NCI-H146 treated with DMSO at 0.1 percent for 48 hours (cell line): ENCODE data around the gene SAMD8.

ENCODE experiments used
- DNase-seq: peaks from one replicate; lab custom pipeline; 2025; ENCODE audit not compliant: unreplicated experiment; lab: John Stamatoyannopoulos, UW

The SAMD8 gene

GRCh38 chr10:75084834-75085384, 26.5 kb upstream of the SAMD8 start:
- DNase-seq: no peak

DNA sequence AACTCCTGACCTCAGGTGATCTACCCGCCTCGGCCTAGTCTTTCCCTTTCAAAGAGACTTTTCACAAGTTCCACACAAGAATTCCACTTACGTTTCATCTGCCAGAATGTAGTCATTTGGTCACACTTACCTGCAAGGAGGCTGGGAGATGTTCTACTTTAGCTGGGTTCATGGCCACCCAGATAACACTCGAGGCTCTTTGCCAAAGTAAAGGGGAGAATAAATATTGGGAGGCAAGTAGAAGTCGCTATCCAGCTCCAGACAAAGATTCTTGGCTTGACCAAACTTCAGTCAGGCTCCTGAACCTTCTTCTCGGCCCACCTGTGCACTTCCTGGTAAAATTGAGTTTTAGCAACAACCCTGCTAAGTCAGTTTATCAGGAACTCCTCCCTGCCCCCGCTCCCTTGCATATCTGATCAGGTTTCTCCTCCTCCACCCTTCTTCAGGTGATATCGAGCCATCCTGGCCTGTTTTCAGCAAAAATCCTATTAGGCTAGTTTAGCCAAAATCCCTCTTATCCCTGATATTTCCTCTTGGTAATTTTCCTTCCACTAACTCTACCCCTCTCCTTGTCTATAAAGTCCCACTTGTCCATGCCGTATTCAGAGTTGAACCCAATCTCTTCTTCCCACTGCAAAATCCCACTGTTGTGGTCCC, 25.1 kb upstream of the SAMD8 start:
- no peak for DNase-seq

DNA sequence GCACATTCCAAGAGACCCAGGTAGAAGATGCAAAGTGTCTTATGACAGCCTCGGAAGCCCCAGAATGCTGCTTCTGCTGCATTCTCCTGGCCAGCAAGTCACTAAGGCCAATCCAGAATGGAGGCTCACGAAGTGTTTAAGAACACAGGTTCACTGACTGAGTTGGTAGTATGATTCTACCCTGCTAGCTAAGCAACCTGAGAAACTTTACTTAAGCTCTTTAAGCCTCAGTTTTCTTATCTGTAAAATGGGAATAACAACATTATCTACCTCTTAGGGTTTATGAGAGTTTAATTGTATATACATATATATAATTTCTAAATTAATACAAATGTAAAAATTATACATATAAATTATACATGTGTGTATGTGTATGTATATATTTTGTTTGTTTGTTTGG, 22.8 kb upstream of the SAMD8 start:
- no peak for DNase-seq

DNA sequence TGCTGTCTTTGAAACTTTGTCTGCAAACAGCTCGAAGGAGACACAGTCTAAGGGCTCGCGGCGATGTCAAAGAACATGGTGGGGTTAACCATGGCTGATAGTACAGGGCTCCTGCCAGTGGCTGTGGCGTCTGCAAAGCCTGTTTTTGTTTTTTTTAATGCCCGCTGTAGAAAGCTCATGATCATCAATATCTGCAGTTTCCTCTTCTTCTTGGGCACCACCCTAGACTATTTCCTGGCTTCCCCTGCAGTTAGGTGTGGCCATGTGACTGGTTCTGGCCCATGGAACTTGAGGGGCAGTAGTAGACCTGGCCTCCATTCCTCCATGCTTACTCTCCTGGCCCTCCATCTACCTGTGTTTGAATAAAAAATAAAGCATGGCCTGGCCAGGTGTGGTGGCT, 21.8 kb upstream of the SAMD8 start:
- DNase-seq: no peak

- no peak for DNase-seq
These were observed 20.3 kb upstream of the SAMD8 start for GRCh38 chr10:75091146-75091545.

GRCh38 chr10:75094465-75094864, 17.0 kb upstream of the SAMD8 start:
- DNase-seq: no peak

DNA sequence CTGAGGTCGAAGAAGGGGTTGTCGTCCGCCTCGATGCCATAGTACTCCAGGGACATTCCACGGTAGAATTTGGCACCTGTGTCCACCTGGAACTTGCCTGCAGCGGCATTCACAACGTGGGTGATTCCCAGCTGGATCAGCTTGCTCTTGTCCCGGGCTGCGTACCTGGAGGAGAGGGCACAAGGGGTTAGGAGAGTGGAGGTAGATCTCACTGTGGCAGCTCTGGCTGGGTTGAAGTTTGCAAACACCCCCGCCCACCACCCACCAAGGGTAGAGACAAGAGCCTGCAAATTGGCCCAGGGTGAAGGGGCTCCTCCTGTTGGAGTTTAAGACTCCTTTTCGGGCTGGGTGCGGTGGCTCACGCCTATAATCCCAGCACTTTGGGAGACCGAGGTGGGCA, 15.8 kb upstream of the SAMD8 start:
- no peak for DNase-seq

GRCh38 chr10:75096749-75097148, 14.7 kb upstream of the SAMD8 start:
- DNase-seq: no peak

DNA sequence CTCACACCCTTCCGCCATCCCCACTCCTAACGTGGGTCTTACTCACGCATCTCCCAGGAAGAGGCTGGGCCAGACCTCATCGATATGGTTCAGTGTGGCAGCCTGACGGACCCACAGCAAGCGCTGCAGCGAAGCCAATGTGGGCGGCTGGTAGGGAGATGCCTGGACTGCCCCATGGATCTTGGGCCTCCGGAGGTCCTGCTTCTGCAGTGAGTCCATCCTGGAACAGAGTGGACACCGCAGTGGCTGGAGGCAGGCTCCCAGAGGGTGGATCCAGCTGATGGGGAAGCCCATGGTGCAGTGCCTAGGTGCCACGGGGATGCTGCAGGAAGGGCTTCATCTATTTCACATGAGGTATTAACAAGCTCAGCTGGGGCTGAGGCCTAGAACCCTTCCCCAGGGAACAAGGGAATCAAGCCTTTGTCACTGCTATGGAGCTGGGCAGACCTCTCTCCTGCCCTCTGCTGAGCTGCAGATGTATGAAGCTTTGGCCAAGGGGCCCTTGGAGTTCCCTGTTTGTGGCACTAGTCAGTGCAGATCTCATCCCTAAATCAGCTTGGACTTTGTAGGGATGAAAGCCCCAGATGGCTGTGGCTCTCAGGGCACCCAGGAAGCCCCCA, 13.7 kb upstream of the SAMD8 start:
- peak; percentile 13 for DNase-seq

GRCh38 chr10:75098902-75099673, 12.4 kb upstream of the SAMD8 start:
- DNase-seq: peak; percentile 6

DNA sequence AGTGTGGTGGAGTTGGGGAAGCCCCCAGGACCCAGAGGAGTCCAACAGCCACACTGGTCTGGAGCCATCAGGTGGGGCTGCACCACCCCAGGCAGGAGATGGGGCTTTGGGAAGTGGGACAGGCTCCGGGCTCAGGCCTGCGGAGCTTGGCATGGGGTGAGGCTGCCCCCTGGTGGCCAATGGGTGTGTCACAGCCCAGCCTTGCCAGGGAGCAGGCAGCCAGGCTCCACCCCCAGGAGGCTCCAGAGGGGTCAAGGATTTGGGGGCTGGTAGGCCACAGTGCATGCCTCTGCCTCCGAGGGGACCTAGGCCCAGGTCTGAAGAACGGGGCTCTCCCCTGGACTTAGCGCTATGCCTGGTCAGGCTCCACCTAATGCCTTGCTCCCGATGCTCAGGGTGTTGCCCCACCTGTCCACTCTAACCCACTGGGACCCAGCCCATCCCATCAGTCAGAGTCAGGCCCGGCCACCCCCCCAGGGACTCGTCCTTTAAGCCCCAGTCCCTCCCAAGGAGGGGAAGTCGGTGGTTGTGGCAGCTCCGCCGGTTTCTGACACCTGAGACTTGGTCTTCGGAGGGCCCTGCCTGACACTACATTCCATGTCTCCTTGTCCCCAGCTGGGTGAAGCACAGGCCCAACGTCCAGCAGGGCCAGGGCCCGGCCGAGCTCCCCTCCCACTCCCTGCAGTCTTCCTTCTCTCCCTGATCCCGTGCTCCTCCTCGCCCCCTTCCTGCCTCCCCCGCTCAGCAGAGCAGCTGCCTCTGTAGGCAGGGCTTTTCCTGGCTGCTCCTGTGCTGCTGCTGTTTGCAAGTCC, 11.3 kb upstream of the SAMD8 start:
- DNase-seq: peak; percentile 53

- DNase-seq: no peak
These were observed 10.6 kb upstream of the SAMD8 start for GRCh38 chr10:75100764-75101291.

DNA sequence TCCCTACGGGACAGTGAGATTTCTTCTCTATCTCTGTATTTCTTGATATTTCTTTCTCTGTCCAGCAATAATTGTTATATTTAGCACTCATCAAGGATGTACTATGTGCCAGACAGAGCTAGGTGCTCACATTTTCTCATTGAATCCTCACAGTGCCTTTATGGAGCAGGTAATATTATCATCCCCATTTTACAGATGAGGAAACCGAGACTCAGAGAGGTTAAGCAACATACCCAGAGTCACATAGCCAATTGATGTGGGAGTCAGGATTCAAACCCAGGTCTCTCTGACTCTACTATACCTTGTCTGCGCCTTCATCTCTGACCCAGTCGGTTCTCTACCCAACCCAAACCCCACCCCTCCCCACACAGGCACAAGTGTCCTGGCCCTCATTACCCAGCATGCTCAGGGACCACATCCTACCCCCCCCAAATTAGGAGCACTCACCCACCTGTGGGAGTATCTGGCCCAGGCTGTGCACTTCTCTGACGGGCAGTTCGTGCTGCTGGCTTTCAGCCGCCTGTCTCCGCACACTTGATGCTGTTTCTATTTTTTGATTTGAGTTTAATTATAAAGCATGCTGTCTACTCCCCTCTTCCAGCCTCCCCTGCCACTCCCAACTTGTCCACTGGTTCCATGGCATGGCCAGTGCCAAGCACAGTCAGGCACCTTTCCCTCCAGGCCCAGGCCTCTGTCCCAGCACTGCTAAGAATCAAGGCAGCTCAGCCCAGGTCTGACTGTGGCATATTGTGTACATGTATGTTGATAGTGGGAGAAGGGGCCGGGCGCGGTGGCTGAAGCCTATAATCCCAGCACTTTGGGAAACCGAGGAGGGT, 9.8 kb upstream of the SAMD8 start:
- DNase-seq: no peak

DNA sequence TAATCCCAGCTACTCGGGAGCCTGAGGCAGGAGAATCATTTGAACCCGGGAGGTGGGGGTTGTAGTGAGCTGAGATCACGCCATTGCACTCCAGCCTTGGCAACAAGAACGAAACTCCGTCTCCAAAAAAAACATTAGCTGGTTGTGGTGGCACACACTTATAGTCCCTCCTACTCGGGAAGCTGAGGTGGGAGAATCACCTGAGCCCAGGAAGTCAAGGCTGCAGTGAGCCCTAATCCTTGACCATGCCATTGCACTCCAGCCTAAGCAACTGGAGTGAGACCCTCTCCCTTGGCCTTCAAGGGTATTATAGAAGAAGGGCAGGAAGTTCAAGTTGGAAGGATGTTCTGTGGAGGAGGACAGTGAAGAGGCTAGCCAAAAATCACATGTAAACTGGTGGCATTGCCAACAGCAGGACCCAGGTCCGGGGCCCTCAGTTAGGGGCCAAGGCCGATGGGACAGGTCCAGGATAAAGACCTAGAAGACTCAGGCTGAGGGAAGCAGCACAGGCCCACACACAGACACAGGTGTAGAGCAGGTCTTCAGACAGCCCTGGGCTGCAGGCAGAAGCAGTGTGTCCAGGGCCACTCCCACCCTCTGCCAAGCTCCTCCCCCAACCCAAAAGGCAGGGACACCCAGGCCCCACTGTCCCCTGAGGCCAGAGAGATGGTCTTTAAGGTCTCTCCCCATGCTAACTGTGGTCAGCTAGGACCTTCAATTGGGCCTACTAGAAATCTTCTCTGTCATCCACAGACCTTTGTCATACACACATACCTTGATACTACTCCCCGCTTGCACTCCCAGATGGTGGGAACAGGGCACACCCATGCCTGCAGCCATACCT, 8.4 kb upstream of the SAMD8 start:
- no peak for DNase-seq

- no peak for DNase-seq
These were observed 7.4 kb upstream of the SAMD8 start for GRCh38 chr10:75103881-75104686.

DNA sequence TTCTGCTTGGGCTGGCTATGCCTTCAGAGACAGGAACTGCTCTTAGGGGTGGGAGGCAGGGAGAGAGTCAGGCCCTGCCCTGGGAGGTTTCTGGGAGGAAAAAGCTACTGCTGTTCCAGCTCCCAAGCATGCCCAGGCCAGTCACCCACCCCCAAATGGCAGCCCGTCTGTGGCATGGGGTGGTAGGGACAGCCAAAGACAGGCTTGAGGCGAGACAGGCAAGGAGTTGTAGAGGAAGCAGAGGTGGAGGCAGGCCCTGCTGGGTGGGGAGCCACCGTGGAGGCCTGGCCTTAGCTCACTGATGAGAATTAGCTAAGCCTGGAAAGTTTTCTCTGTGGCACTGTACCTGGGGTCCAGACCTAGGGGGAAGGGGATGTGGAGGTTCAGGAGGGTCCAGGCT, 6.6 kb upstream of the SAMD8 start:
- no peak for DNase-seq

DNA sequence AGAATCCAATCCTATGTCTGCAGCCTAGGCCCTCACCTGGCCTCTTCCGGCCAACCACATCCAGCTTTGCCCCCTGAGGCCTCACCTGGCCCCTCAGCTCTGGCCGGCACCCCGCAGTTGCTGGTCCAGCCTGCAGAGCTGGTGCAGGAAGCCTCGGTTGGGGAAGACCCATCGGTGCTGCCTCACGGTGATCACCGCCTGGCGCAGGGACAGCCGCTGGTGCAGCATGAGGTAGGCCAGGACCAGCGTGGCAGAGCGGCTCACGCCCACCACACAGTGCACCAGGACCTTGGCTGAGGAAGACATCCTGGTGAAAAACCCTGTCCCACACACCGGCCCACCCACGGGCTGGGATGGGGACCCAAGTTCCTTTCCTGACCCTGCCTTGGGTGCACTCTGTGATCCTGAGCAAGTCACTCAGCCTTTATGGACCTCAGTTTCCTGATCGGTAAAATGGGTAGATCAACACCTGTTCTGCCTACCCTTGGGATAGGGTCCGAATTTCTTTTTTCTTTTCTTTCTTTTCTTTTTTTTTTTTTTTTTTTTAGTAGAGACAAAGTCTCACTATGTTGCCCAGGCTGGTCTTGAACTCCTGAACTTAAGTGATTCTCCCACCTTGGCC, 5.8 kb upstream of the SAMD8 start:
- no peak for DNase-seq

DNA sequence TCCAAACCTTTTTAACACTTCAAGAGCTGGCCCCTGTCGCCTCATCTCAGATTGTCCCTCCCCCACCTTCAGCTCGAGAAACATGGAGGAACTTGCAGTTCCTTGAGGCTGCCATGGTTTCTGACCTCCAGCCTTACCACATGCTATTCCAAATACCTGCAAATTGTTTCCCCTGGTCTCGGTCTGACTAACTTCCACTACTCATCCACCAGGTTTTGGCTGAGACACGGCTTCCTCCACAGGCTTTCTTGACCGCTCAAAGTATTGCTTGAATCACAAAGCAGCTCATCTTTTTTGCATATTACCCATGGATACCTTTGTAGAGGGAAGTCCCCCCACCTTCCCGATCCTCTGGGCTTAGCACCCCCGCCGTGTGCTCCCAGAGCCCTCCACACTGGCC, 5.2 kb upstream of the SAMD8 start:
- DNase-seq: no peak
